ENCODE measurements around the gene SMIM33. TPM values are rescaled to one million over a fixed set of nuclear protein-coding genes. Genes with fewer than 3 reads are reported as not detected.

SMIM33 gene
- total RNA-seq, 1 experiment from 2014 or later, result not detected

DNA sequence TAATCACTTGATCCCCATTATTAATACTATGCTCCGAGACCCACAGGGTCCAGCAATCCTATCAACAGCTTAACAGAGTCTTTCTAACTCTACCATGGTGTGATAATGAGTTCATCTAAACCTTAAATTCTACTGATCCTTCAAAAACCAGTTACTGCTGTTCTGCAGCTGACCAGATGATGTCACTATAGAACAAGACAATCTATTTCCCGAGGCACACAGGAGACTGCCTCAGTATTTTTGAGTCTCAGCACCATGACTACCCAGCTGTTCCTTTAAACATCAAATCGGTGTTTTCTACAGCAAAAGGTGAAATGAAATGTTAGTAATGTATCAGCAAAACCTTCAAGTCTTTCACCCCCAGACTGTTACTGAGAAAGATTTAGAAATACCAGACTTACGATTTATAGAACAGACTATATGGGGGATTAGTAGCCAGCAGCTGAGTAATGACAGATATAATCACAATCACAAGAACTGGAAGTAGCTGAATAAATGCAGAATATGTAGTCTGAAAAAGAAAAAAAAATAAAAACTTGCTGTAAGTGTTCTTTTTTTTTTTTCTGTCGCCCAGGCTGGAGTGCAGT is 48.4 kb upstream of the SMIM33 start:
- Mint-ChIP-seq H3K36me3 (peaks cover 34% of the 10 kb centered on the region), H3K9me3 (no peaks in the 10 kb centered on the region), H3K4me1 (peaks cover 9% of the 10 kb centered on the region), H3K4me3 (no peak overlapping the region), H3K27me3 (ENCODE audit: low read depth) (no peaks in the 10 kb centered on the region; the same call in 1 of the 2 replicates), H3K27ac (peak overlapping the region; percentile 60; the same call in 1 of the 2 replicates)
- POLR2A ChIA-PET, result interaction anchor here (0.6 kb wide), 2 partner anchors 91 to 118 kb away, joined by 3 read pairs; no protein-coding TSS in a partner anchor
- DNase-seq (ENCODE audit: low spot score), result no peak
- CTCF ChIA-PET, result interaction anchor here (0.5 to 9.6 kb wide), 39 partner anchors 11 to 365 kb away, joined by 3 to 208 read pairs (median 5); partner anchors contain the start of genes DNAJC18, SMIM33, SPATA24 and UBE2D2
- peak; percentile 89 for ATAC-seq
- TF ChIP-seq MXD4 (CRISPR knock-in tag; IDR thresholded peaks at IDR 0.05; ENCODE audit: borderline replicate concordance) (no peak), CREM (CRISPR knock-in tag; IDR thresholded peaks at IDR 0.05) (no peak), FOXK1 (CRISPR knock-in tag; IDR thresholded peaks at IDR 0.05) (no peak), AR (CRISPR knock-in tag; IDR thresholded peaks at IDR 0.05) (no peak), ZNF396 (CRISPR knock-in tag; IDR thresholded peaks at IDR 0.05; ENCODE audit: borderline replicate concordance) (no peak), ZNF232 (CRISPR knock-in tag; IDR thresholded peaks at IDR 0.05) (no peak), ZNF512 (CRISPR knock-in tag; IDR thresholded peaks at IDR 0.05; ENCODE audit: borderline replicate concordance) (no peak), ETV6 (CRISPR knock-in tag; IDR thresholded peaks at IDR 0.05) (no peak), MYBL2 (CRISPR knock-in tag; IDR thresholded peaks at IDR 0.05) (no peak), ESRRA (CRISPR knock-in tag; IDR thresholded peaks at IDR 0.05; ENCODE audit: borderline replicate concordance) (no peak), SOX15 (CRISPR knock-in tag; IDR thresholded peaks at IDR 0.05) (no peak)
- TF ChIP-seq, protein P1, sequence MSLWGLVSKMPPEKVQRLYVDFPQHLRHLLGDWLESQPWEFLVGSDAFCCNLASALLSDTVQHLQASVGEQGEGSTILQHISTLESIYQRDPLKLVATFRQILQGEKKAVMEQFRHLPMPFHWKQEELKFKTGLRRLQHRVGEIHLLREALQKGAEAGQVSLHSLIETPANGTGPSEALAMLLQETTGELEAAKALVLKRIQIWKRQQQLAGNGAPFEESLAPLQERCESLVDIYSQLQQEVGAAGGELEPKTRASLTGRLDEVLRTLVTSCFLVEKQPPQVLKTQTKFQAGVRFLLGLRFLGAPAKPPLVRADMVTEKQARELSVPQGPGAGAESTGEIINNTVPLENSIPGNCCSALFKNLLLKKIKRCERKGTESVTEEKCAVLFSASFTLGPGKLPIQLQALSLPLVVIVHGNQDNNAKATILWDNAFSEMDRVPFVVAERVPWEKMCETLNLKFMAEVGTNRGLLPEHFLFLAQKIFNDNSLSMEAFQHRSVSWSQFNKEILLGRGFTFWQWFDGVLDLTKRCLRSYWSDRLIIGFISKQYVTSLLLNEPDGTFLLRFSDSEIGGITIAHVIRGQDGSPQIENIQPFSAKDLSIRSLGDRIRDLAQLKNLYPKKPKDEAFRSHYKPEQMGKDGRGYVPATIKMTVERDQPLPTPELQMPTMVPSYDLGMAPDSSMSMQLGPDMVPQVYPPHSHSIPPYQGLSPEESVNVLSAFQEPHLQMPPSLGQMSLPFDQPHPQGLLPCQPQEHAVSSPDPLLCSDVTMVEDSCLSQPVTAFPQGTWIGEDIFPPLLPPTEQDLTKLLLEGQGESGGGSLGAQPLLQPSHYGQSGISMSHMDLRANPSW (CRISPR knock-in tag; conservative IDR thresholded peaks at IDR 0.05; ENCODE audit: low read depth), result no peak

DNA sequence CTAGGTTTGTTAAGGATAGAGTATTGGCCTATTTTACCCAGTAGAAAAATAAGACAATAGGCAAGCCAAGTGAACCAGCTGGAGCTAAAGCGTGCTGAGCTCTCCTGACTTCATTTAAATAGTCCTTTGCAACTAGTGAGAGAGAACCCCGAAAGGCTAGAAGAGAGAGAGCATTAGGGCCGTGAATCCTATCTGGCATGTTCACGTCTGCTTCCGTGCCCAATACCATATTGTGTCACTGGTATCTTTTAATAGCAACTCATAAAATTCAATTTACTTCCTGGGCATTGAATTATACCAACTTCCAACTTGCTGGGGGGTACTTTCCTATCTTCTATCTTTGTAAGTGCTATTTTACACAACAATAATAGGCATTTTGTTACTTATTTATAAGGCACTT is 45.3 kb upstream of the SMIM33 start:
- Mint-ChIP-seq H3K27me3 (ENCODE audit: low read depth) (no peaks in the 10 kb centered on the region), H3K9me3 (no peaks in the 10 kb centered on the region)
- TF ChIP-seq AR (CRISPR knock-in tag; IDR thresholded peaks at IDR 0.05) (no peak), ZNF219 (CRISPR knock-in tag; IDR thresholded peaks at IDR 0.05; ENCODE audit: borderline replicate concordance) (no peak), GRHL2 (CRISPR knock-in tag; IDR thresholded peaks at IDR 0.05; ENCODE audit: insufficient replicate concordance, severe bottlenecking) (no peak), ZNF232 (CRISPR knock-in tag; IDR thresholded peaks at IDR 0.05) (no peak), FOXJ3 (CRISPR knock-in tag; IDR thresholded peaks at IDR 0.05; ENCODE audit: borderline replicate concordance) (no peak), ZNF423 (CRISPR knock-in tag; IDR thresholded peaks at IDR 0.05) (no peak), NR2C2 (CRISPR knock-in tag; IDR thresholded peaks at IDR 0.05) (no peak), TEAD1 (CRISPR knock-in tag; IDR thresholded peaks at IDR 0.05) (no peak), NR1H2 (CRISPR knock-in tag; IDR thresholded peaks at IDR 0.05) (no peak), FOXK1 (CRISPR knock-in tag; IDR thresholded peaks at IDR 0.05) (no peak), SMAD4 (CRISPR knock-in tag; IDR thresholded peaks at IDR 0.05) (no peak), E2F4 (CRISPR knock-in tag; IDR thresholded peaks at IDR 0.05; ENCODE audit: borderline replicate concordance, low read depth) (no peak), GTF2I (CRISPR knock-in tag; conservative IDR thresholded peaks at IDR 0.05) (no peak)

More for the DNA sequence above, 45.3 kb upstream of the SMIM33 start:
- CTCF ChIA-PET, result interaction anchor here (0.8 to 9.6 kb wide), 2 partner anchors 11 to 90 kb away, joined by 3 to 208 read pairs; no protein-coding TSS in a partner anchor
- H3K36me3 Mint-ChIP-seq, result peaks cover 31% of the 10 kb centered on the region
- POLR2A ChIA-PET, result no interaction called here
- H3K4me3 Mint-ChIP-seq, result no peak overlapping the region
- H3K4me1 Mint-ChIP-seq, result no peaks in the 10 kb centered on the region
- H3K27ac Mint-ChIP-seq, result no peak overlapping the region
- DNase-seq (ENCODE audit: low spot score), result no peak
- no peak for ATAC-seq
